Measurements from ENCODE around the gene GSTM5. TPM values are rescaled to one million over a fixed set of nuclear protein-coding genes. Genes with fewer than 3 reads are reported as not detected.

GSTM5 gene
- total RNA-seq, 1 donor from 2014 or later, result 27.9 TPM

DNA sequence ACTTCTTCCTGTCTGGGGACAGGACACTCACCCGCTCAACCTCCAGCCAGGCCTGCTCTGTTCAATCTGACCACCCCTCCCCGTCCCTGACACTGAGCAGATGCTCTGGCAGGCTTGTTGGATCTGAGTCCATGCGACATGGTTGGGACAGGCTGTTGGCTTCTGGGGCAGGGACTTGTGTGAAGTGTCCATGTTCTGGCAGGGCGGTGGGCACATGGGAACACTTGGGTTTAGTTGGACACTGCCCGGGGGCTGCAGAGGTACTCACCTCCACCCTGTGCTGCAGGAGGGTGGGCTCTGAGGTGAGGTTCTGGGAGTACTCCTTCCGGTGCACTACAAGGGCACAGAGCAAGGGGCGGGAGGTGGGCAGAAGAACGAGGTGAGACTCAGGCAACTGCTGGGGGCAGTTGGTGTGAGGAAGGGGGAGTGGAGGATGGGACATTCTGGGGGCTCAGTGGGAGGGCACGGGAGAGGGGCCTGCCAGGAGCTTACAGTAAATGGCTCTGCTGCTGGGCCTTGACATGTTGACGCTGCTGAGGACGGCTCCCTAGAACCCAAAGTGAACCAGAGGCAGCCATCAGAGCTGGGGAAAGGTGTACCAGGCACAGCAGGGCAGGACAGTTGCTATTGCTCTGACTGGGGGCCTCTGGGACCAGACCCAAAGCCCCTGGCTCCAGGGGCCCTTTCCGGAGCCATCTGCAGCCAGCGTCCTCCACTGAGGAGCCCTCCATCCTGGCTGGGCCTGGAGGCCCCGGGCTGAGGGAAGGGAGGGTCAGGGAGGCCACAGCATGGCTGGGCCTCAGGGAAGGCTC is 49.4 kb downstream of the GSTM5 start:
- H3K27me3 Mint-ChIP-seq (ENCODE audit: unreplicated experiment), result peaks cover 12% of the 10 kb centered on the region
- peaks cover 9% of the 10 kb centered on the region for H3K36me3 Mint-ChIP-seq (ENCODE audit: low read depth, unreplicated experiment)
- H3K27ac Mint-ChIP-seq (ENCODE audit: unreplicated experiment), result no peak overlapping the region
- peaks cover 20% of the 10 kb centered on the region for H3K4me1 Mint-ChIP-seq (ENCODE audit: unreplicated experiment)
- TF ChIP-seq, protein P1, sequence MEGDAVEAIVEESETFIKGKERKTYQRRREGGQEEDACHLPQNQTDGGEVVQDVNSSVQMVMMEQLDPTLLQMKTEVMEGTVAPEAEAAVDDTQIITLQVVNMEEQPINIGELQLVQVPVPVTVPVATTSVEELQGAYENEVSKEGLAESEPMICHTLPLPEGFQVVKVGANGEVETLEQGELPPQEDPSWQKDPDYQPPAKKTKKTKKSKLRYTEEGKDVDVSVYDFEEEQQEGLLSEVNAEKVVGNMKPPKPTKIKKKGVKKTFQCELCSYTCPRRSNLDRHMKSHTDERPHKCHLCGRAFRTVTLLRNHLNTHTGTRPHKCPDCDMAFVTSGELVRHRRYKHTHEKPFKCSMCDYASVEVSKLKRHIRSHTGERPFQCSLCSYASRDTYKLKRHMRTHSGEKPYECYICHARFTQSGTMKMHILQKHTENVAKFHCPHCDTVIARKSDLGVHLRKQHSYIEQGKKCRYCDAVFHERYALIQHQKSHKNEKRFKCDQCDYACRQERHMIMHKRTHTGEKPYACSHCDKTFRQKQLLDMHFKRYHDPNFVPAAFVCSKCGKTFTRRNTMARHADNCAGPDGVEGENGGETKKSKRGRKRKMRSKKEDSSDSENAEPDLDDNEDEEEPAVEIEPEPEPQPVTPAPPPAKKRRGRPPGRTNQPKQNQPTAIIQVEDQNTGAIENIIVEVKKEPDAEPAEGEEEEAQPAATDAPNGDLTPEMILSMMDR (IDR thresholded peaks at IDR 0.05; ENCODE audit: unreplicated experiment), result no peak
- DNase-seq (ENCODE audit: low spot score), result no peak
- H3K9me3 Mint-ChIP-seq (ENCODE audit: unreplicated experiment), result no peaks in the 10 kb centered on the region
- no peak overlapping the region for H3K4me3 Mint-ChIP-seq (ENCODE audit: unreplicated experiment)

GRCh38 chr1:109762039-109762585 is 50.1 kb downstream of the GSTM5 start:
- peaks cover 20% of the 10 kb centered on the region for H3K4me1 Mint-ChIP-seq (ENCODE audit: unreplicated experiment)
- peaks cover 12% of the 10 kb centered on the region for H3K27me3 Mint-ChIP-seq (ENCODE audit: unreplicated experiment)

DNA sequence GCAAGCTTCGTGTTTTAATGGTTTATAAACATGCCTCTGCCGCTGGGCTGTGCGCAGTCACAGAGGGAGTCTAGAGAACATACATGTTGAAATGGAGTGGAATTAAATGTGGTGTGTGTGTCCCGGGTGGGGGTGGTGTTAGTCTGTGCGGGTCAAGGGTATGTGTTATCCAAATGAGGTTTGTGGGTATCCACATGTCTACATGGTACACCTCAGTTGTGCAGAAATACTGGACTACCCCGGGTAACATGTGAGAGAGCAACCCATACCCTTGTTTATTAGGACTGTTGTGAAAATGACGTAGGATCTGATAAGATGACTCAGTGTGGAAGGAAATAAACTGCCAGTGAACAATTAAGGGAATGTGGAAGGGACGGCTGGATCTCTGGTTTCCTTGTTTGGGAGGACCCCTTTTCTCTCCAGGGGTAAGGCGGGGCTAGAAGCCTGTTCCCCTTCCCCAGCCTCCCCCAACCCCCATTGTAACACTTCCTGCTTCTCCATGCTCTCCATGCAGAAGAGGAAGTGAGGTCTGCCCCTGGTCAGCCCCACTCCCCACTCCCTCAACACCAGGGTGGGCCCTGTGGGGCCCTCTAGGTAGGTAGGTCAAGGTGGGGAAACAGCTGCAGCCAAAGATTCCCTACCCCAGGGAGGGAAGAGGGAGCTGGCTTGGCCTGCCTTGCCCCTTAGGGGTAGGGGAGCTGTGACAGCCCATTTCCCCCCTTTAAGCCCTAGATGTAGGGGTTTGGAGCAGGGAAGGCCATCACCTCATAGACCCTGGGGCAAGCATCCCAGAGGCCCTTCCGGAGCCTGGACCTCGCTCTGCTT is 51.0 kb downstream of the GSTM5 start:
- no peak for DNase-seq (ENCODE audit: low spot score)
- H3K27me3 Mint-ChIP-seq (ENCODE audit: unreplicated experiment), result peaks cover 12% of the 10 kb centered on the region
- TF ChIP-seq, protein P1 (IDR thresholded peaks at IDR 0.05; ENCODE audit: unreplicated experiment), result no peak
- peaks cover 9% of the 10 kb centered on the region for H3K36me3 Mint-ChIP-seq (ENCODE audit: low read depth, unreplicated experiment)
- no peaks in the 10 kb centered on the region for H3K9me3 Mint-ChIP-seq (ENCODE audit: unreplicated experiment)
- H3K4me3 Mint-ChIP-seq (ENCODE audit: unreplicated experiment), result peak overlapping the region; percentile 31
- H3K27ac Mint-ChIP-seq (ENCODE audit: unreplicated experiment), result peak overlapping the region; percentile 88
- H3K4me1 Mint-ChIP-seq (ENCODE audit: unreplicated experiment), result peaks cover 20% of the 10 kb centered on the region

More at GRCh38 chr1:109762039-109762585, 50.1 kb downstream of the GSTM5 start:
- TF ChIP-seq, protein P1 (IDR thresholded peaks at IDR 0.05; ENCODE audit: unreplicated experiment), result no peak
- no peak for DNase-seq (ENCODE audit: low spot score)
- Mint-ChIP-seq H3K9me3 (ENCODE audit: unreplicated experiment) (no peaks in the 10 kb centered on the region), H3K4me3 (ENCODE audit: unreplicated experiment) (peak overlapping the region; percentile 1), H3K36me3 (ENCODE audit: low read depth, unreplicated experiment) (peaks cover 9% of the 10 kb centered on the region), H3K27ac (ENCODE audit: unreplicated experiment) (no peak overlapping the region)

DNA sequence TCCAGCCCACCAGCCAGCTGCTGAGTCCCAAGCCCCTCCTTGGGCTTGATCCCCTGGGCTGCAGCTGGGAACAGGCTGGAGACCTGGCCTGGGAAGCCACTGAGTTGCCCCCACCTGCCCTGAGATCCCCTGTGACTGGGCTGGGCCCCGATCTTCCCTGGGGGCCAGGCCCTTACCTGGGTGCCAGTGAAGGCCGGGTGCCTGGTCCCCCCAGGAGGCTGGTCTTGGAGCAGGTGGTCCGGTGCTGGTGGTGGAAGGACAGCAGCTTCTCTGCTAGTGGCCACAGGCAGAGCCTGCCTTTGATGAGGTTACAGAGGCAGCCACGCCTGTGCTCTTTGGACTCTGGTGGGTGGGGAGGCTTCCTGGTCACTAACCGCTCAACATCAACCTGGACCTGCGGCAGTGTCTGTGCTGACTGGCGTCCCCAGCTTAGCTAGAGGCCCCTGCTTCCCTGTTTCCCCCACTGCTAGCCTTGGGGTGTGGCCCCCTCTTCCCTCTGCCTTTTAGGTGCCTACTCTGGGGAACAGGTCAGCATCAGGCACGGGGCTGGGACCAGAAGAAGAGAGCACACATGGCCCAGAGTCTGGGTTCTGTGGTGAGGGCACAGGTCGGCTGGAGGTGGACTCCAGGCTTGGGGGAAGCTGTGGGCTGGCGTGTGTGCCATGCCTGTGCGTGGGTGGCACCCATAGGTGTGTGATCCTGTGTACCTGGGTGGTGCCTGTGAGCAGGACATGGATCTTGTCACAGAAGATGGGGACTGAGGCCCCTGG is 51.8 kb downstream of the GSTM5 start, which contains the start of gene EPS8L3:
Gene EPS8L3 (minus strand): TSS at position 278 of the 770 bp plus-strand sequence. CDS start 2,174 bp downstream, outside the sequence.
- peaks cover 12% of the 10 kb centered on the region for H3K27me3 Mint-ChIP-seq (ENCODE audit: unreplicated experiment)
- peaks cover 20% of the 10 kb centered on the region for H3K4me1 Mint-ChIP-seq (ENCODE audit: unreplicated experiment)
- H3K9me3 Mint-ChIP-seq (ENCODE audit: unreplicated experiment), result no peaks in the 10 kb centered on the region
- peaks cover 9% of the 10 kb centered on the region for H3K36me3 Mint-ChIP-seq (ENCODE audit: low read depth, unreplicated experiment)
- no peak for DNase-seq (ENCODE audit: low spot score)
- TF ChIP-seq, protein P1 (IDR thresholded peaks at IDR 0.05; ENCODE audit: unreplicated experiment), result no peak
- H3K27ac Mint-ChIP-seq (ENCODE audit: unreplicated experiment), result peak within 1 kb of the TSS; percentile 88
- H3K4me3 Mint-ChIP-seq (ENCODE audit: unreplicated experiment), result peak within 1 kb of the TSS; percentile 62

All from endothelial cell (in vitro differentiated cells).